ENCODE results near the gene TRIP13.

Gene TRIP13

DNA sequence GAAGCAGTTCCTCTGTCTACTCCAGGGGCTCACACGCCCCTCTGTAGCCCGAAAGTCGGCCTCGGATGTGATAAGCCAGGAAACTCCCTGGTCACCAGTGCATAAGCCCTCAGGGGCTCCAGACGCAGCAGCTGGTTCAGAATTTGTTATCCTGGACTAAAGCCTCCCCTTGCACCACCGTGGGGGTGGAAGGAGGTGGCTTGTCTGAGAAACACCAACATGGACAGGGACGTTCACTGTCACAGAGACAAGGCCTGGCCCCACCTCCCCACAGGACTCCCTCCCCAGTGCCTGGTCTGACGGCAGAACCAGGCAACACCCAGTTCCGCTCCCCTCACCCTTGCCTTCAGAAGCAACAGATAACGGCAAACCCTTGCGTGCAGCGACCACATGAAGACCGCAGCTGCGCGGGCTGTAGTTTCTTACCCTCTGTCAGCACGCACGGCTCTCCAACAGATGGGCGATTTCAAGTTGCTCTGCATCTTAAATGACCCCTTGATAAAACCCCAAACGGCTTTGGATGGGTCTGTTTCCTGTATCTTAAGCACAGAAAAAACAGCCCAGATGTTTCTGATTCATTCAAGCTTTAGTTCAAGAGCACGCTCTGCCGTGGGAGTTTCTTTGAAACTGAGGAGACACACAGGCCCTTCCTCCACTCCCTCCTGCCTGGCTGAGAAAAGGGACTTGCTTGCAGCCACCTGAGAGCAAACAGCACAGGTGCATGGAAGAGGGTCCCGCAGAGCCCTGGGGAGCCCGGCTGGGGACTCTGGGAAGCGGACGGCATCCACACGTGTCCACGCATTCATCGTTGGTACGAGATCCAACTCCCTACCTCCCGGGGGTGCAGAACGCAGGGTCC is 71.2 kb downstream of the TRIP13 start:
- no peak for DNase-seq

DNA sequence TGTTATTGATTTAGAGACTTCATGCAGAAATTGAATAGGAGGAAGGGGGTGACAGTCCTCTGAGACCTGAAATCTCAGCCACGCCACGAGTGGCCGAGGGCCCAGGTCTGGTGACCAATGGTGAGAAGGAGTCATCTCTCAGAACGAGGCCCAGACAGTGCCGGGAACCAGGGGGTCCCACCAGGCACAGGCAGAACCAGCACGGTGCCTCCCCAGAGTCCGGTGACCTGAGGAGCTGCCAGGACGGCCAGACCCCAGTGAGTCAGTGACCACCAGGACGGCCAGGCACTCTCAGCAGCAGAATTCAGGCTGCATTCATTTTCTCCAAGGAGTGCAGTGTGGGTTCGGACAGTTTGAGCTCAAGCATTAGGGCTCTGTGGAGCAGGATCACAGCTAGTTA is 72.1 kb downstream of the TRIP13 start:
- no peak for DNase-seq

DNA sequence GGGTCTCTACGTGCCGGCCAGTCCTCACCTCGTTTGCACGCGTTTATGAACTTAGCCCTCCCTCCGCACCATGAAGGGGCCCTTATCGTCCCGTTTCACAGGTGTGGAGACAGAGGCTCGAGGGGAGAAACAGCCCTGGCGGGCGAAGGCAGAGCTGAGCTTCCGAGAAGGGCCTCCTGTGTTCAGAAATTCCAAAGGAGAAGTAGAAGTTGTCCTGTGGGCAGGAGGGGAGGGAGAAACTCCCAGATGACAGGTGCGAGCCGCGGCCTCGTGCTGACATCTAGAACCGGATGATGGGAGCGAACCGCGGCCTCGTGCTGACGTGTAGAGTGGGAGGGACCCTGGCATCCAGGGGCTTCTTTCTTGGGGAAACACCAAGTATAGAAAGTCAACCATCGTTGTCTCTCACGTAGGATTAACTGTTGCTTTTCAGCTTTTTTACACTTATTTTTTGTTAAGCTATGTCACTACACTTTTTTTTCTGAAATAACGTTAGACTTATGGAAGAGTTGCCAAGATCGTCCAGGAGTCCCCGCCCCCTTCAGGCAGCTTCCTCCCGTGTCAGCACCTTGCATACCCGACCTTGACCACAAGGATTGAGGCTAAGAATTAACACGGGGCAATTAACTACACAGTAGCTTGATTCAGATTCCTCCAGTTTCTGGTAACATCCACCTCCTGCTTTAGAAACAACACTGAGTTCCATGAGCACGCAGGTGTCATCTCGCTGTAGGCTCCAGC is 73.1 kb downstream of the TRIP13 start:
- no peak for DNase-seq

DNA sequence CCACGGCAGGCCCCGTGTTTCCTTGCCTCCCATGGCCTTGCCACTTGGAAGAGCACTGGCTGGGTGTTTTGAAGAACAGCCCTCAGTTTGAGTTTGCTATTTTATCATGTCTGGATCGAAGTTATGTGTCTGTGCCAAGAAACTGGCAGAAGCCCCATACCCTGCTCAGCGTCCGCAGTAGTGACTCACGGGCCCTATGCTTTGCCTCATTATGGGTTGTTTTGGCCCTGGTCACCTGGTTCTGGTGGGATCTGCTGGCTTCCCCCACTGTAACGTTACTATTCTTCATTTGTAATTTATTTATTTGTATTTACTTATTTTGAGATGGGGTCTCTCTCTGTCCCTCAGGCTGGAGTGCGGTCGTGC is 73.6 kb downstream of the TRIP13 start:
- DNase-seq, result no peak

DNA sequence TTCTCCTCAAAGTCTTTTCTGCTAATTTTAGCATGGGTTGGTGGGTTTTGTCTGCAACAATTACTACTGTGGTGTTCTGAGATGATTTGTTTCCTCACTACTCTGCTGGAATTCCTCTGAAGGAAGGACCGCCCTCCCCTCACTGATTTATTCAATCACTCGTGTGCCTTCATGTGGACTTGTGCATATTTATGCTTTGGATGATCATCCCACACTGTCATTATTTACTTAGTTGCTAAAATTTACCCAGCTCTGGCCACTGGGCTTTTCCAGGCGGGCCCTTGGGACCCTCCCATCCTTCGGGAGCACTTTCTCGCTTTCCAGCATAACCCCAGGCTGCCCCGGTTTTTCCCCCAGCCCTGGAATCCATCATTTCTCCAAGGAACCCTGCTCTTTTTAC is 74.3 kb downstream of the TRIP13 start:
- no peak for DNase-seq

All from nucleus accumbens (tissue), 56 donors.